ENCODE results near the gene BAZ2B.

DNA sequence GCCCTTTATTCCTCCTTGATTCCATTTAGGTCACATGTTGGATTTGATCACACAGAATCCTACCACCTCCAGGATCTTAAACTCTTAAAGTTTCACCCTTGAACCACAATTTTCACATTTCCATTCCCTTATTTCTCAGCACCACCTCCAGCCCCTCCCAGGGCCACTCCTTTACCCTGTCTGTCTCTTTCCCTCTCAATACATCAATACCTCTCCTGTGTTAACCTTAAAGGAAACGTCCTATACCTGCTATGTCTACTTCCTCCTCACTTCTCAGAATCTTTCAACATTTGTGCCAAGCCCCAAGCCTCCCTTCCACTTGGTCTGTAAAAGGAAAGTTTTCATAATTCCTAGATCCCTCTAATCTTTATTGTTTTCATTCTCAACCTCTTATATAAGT, 158.8 kb downstream of the BAZ2B start:
- TF ChIP-seq RAD21 (conservative IDR thresholded peaks at IDR 0.05 in 1 of 2, IDR thresholded peaks at IDR 0.05 in 1 of 2) (no peak), RNF2 (IDR thresholded peaks at IDR 0.05; ENCODE audit: borderline replicate concordance, low read depth) (no peak), POLR2A (IDR thresholded peaks at IDR 0.05; ENCODE audit: low read length) (no peak), SMC3 (IDR thresholded peaks at IDR 0.05) (no peak), RFX5 (IDR thresholded peaks at IDR 0.05) (no peak), EP300 (IDR thresholded peaks at IDR 0.05) (no peak), BHLHE40 (IDR thresholded peaks at IDR 0.05; ENCODE audit: low read depth, low read length) (no peak), POLR2AphosphoS2 (conservative IDR thresholded peaks at IDR 0.05; ENCODE audit: low read length) (no peak), NPAS2 (CRISPR knock-in tag; IDR thresholded peaks at IDR 0.05; ENCODE audit: borderline replicate concordance) (no peak)
- TF ChIP-seq, protein P1, sequence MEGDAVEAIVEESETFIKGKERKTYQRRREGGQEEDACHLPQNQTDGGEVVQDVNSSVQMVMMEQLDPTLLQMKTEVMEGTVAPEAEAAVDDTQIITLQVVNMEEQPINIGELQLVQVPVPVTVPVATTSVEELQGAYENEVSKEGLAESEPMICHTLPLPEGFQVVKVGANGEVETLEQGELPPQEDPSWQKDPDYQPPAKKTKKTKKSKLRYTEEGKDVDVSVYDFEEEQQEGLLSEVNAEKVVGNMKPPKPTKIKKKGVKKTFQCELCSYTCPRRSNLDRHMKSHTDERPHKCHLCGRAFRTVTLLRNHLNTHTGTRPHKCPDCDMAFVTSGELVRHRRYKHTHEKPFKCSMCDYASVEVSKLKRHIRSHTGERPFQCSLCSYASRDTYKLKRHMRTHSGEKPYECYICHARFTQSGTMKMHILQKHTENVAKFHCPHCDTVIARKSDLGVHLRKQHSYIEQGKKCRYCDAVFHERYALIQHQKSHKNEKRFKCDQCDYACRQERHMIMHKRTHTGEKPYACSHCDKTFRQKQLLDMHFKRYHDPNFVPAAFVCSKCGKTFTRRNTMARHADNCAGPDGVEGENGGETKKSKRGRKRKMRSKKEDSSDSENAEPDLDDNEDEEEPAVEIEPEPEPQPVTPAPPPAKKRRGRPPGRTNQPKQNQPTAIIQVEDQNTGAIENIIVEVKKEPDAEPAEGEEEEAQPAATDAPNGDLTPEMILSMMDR (IDR thresholded peaks at IDR 0.05) = no peak
- TF ChIP-seq, protein P2, sequence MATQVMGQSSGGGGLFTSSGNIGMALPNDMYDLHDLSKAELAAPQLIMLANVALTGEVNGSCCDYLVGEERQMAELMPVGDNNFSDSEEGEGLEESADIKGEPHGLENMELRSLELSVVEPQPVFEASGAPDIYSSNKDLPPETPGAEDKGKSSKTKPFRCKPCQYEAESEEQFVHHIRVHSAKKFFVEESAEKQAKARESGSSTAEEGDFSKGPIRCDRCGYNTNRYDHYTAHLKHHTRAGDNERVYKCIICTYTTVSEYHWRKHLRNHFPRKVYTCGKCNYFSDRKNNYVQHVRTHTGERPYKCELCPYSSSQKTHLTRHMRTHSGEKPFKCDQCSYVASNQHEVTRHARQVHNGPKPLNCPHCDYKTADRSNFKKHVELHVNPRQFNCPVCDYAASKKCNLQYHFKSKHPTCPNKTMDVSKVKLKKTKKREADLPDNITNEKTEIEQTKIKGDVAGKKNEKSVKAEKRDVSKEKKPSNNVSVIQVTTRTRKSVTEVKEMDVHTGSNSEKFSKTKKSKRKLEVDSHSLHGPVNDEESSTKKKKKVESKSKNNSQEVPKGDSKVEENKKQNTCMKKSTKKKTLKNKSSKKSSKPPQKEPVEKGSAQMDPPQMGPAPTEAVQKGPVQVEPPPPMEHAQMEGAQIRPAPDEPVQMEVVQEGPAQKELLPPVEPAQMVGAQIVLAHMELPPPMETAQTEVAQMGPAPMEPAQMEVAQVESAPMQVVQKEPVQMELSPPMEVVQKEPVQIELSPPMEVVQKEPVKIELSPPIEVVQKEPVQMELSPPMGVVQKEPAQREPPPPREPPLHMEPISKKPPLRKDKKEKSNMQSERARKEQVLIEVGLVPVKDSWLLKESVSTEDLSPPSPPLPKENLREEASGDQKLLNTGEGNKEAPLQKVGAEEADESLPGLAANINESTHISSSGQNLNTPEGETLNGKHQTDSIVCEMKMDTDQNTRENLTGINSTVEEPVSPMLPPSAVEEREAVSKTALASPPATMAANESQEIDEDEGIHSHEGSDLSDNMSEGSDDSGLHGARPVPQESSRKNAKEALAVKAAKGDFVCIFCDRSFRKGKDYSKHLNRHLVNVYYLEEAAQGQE (IDR thresholded peaks at IDR 0.05) = no peak
- TF ChIP-seq, protein P3, sequence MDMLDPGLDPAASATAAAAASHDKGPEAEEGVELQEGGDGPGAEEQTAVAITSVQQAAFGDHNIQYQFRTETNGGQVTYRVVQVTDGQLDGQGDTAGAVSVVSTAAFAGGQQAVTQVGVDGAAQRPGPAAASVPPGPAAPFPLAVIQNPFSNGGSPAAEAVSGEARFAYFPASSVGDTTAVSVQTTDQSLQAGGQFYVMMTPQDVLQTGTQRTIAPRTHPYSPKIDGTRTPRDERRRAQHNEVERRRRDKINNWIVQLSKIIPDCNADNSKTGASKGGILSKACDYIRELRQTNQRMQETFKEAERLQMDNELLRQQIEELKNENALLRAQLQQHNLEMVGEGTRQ (IDR thresholded peaks at IDR 0.05) = no peak
- TF ChIP-seq, protein P4, sequence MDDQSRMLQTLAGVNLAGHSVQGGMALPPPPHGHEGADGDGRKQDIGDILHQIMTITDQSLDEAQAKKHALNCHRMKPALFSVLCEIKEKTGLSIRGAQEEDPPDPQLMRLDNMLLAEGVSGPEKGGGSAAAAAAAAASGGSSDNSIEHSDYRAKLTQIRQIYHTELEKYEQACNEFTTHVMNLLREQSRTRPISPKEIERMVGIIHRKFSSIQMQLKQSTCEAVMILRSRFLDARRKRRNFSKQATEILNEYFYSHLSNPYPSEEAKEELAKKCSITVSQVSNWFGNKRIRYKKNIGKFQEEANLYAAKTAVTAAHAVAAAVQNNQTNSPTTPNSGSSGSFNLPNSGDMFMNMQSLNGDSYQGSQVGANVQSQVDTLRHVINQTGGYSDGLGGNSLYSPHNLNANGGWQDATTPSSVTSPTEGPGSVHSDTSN (IDR thresholded peaks at IDR 0.05) = no peak
- TF ChIP-seq, protein P5, sequence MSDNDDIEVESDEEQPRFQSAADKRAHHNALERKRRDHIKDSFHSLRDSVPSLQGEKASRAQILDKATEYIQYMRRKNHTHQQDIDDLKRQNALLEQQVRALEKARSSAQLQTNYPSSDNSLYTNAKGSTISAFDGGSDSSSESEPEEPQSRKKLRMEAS (IDR thresholded peaks at IDR 0.05) = no peak

Measured in A549 (cell line).